CD4-positive, alpha-beta T cell (primary cell): Measurements from ENCODE around the gene KIF5B. TPM values are rescaled to one million over a fixed set of nuclear protein-coding genes. Genes with fewer than 3 reads are reported as not detected.
"Not testable (repeated sequence)": the region's sequence is repeated elsewhere in the genome, so short reads cannot be mapped to it uniquely, and the experiment has no call there.

Source experiments
- ATAC-seq: fragments of 200-7000 bp; cut with Tn5 transposase; one replicate; pipeline ENCODE4 v1.10.0; 2022; ENCODE audit warnings: mild to moderate bottlenecking; ENCODE audit not compliant: poor library complexity
- CTCF ChIA-PET: fragments of 350-600 bp; sonication (Branson Sonifier 250); formaldehyde crosslinking; loops from one replicate; lab custom pipeline; 2021; ENCODE audit warnings: antibody characterized with exemption, inconsistent platforms; lab: Charles Lee
- POLR2A ChIA-PET: fragments of 350-600 bp; sonication (Branson Sonifier 250); formaldehyde crosslinking; loops from one replicate; lab custom pipeline; 2021; ENCODE audit warnings: antibody characterized with exemption, inconsistent platforms; lab: Charles Lee
- DNase-seq, 14 experiments: peaks; one replicate each; pipeline ENCODE4 v3.0.0-alpha.2; 2013 to 2020; ENCODE audit warnings: mixed read lengths in 2 of 14
- H3K27ac ChIP-seq, 2 donors: one replicate each; pipeline versions ENCODE4 v1.5.1 to v1.7.0; 2013; ENCODE audit warnings: low read length in 2 of 2, low read depth in 1 of 2, mild to moderate bottlenecking in 1 of 2
- H3K27me3 ChIP-seq, 2 experiments: 1 replicate in 1 of 2; 2 replicates in 1 of 2; pipeline versions ENCODE4 v1.6.1 to v1.7.0; 2013; ENCODE audit warnings: low read length in 2 of 2, control low read depth in 1 of 2, mild to moderate bottlenecking in 1 of 2, moderate library complexity in 1 of 2; ENCODE audit not compliant: insufficient read depth in 2 of 2, control insufficient read depth in 1 of 2
- H3K36me3 ChIP-seq: one replicate; pipeline ENCODE4 v1.6.1; 2013; ENCODE audit warnings: low read length, control low read depth; ENCODE audit not compliant: insufficient read depth
- H3K4me1 ChIP-seq: one replicate; pipeline ENCODE4 v1.6.1; 2013; ENCODE audit warnings: low read length, control low read depth; ENCODE audit not compliant: insufficient read depth
- H3K4me3 ChIP-seq: one replicate; pipeline ENCODE4 v1.5.1; 2013; ENCODE audit warnings: mild to moderate bottlenecking, low read length, moderate library complexity
- H3K9me3 ChIP-seq, 2 experiments: 1 replicate in 1 of 2; 2 replicates in 1 of 2; pipeline versions ENCODE4 v1.6.1 to v1.7.0; 2013; ENCODE audit warnings: low read length in 2 of 2, mild to moderate bottlenecking in 2 of 2, control low read depth in 1 of 2, moderate library complexity in 1 of 2; ENCODE audit not compliant: control insufficient read depth in 1 of 2, insufficient read depth in 1 of 2
- H3K27ac Mint-ChIP-seq: one replicate; pipeline ENCODE4 v1.8.0; 2020; ENCODE audit warnings: mixed read lengths
- H3K27me3 Mint-ChIP-seq: one replicate; pipeline ENCODE4 v1.8.0; 2021; ENCODE audit warnings: mixed read lengths
- H3K36me3 Mint-ChIP-seq: one replicate; pipeline ENCODE4 v1.8.0; 2021; ENCODE audit warnings: low read depth, mixed read lengths
- H3K4me1 Mint-ChIP-seq: one replicate; pipeline ENCODE4 v1.8.0; 2021; ENCODE audit warnings: low read depth, mixed read lengths
- H3K4me3 Mint-ChIP-seq: one replicate; pipeline ENCODE4 v1.8.0; 2020; ENCODE audit warnings: mild to moderate bottlenecking, mixed read lengths
- H3K9me3 Mint-ChIP-seq: one replicate; pipeline ENCODE4 v1.8.0; 2020; ENCODE audit warnings: mixed read lengths
- intact Hi-C, 2 experiments: fragments of 100-400 bp; cut with DNase I in 1 of 2; cut with micrococcal nuclease in 1 of 2; formaldehyde crosslinking; loops; one replicate each; pipeline versions ENCODE4 v1.15.1 to v1.9.0; 2023 to 2025; cut with DNase I, micrococcal nuclease
- total RNA-seq, 174 experiments: library from RNA in 2 of 174; stranded (reverse) in 2 of 174; gene quantifications; one replicate each; pipeline ENCODE4 v1.2.3 and lab custom pipeline; 2021 to 2026
- TF ChIP-seq, protein P1 (sequence below): fragments of 200-600 bp; IDR thresholded peaks from one replicate; pipeline ENCODE4 v1.8.0; 2022; ENCODE audit warnings: antibody characterized with exemption, mild to moderate bottlenecking

The KIF5B gene
- total RNA-seq, 2 experiments from 2014 or later = 58.3 to 59.0 TPM

DNA sequence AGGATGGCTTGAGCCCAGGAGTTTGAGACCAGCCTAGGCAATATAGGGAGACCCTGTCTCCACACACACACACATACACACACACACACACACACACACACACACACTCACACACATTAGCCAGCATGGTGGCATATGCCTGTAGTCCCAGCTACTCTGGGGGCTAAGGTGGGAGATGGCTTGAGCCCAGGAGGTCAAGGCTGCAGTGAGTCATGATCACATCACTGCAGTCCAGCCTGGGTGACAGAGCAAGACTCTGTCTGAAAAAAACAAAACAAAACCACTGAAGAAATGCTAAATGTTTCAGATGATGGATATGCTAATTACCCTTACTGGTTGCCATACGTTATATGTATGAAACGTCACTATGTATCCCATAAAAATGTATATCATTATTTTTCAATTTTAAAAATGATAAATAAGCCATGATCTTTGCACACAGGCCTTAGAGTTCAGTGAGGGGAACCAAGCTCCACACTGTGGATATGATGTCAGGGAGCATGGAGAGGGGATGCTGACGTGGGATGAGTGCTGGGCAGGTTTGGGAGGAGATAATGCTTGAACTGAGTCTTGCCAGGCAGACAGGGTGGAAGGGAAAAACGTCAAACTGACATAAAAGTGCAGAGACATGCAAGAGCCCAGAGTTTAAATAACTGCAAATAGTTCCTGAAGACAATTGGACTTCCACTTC, 81.6 kb downstream of the KIF5B start:
- ChIA-PET CTCF (no interaction called here), POLR2A (no interaction called here)
- no peaks in the 10 kb centered on the region for H3K36me3 ChIP-seq
- H3K9me3 Mint-ChIP-seq = no peaks in the 10 kb centered on the region
- no peak overlapping the region for H3K27ac ChIP-seq
- intact Hi-C loops = no loop called here
- H3K9me3 ChIP-seq = no peaks in the 10 kb centered on the region
- no peak for ATAC-seq
- TF ChIP-seq, protein P1, sequence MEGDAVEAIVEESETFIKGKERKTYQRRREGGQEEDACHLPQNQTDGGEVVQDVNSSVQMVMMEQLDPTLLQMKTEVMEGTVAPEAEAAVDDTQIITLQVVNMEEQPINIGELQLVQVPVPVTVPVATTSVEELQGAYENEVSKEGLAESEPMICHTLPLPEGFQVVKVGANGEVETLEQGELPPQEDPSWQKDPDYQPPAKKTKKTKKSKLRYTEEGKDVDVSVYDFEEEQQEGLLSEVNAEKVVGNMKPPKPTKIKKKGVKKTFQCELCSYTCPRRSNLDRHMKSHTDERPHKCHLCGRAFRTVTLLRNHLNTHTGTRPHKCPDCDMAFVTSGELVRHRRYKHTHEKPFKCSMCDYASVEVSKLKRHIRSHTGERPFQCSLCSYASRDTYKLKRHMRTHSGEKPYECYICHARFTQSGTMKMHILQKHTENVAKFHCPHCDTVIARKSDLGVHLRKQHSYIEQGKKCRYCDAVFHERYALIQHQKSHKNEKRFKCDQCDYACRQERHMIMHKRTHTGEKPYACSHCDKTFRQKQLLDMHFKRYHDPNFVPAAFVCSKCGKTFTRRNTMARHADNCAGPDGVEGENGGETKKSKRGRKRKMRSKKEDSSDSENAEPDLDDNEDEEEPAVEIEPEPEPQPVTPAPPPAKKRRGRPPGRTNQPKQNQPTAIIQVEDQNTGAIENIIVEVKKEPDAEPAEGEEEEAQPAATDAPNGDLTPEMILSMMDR = no peak
- H3K27me3 Mint-ChIP-seq = no peaks in the 10 kb centered on the region
- no peak overlapping the region for H3K27ac Mint-ChIP-seq
- H3K4me3 ChIP-seq = no peak overlapping the region
- H3K4me1 ChIP-seq = peaks cover 11% of the 10 kb centered on the region
- peaks cover 36% of the 10 kb centered on the region for H3K4me1 Mint-ChIP-seq
- H3K36me3 Mint-ChIP-seq = no peaks in the 10 kb centered on the region
- no peaks in the 10 kb centered on the region for H3K27me3 ChIP-seq
- H3K4me3 Mint-ChIP-seq = no peak overlapping the region
- DNase-seq = no peak

- Histone ChIP-seq H3K36me3 (no peaks in the 10 kb centered on the region), H3K27ac (no peak overlapping the region), H3K4me3 (no peak overlapping the region), H3K9me3 (no peaks in the 10 kb centered on the region), H3K4me1 (peaks cover 9% of the 10 kb centered on the region), H3K27me3 (no peaks in the 10 kb centered on the region)
- Mint-ChIP-seq H3K36me3 (no peaks in the 10 kb centered on the region), H3K27me3 (no peaks in the 10 kb centered on the region), H3K4me1 (peaks cover 30% of the 10 kb centered on the region), H3K4me3 (no peak overlapping the region), H3K27ac (no peak overlapping the region), H3K9me3 (no peaks in the 10 kb centered on the region)
- CTCF ChIA-PET = no interaction called here
- TF ChIP-seq, protein P1 = no peak
- POLR2A ChIA-PET = no interaction called here
- DNase-seq = no peak
- no peak for ATAC-seq
- intact Hi-C loops = no loop called here
Measured at GRCh38 chr10:31972519-31973041, 83.6 kb downstream of the KIF5B start.

DNA sequence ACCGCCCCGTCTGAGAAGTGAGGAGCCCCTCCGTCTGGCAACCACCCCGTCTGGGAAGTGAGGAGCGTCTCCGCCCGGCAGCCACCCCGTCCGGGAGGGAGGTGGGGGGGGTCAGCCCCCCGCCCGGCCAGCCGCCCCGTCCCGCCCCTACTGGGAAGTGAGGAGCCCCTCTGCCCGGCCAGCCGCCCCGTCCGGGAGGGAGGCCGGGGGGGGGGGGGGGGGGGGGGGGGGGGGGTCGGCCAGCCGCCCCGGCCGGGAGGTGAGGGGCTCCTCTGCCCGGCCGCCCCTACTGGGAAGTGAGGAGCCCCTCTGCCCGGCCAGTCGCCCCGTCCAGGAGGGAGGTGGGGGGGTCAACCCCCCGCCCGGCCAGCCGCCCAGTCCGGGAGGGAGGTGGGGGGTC, 86.4 kb downstream of the KIF5B start:
- DNase-seq, intact Hi-C loops, H3K9me3 Mint-ChIP-seq, POLR2A ChIA-PET, H3K27me3 Mint-ChIP-seq, H3K9me3 ChIP-seq, H3K4me3 Mint-ChIP-seq, H3K36me3 ChIP-seq, ATAC-seq, H3K27me3 ChIP-seq, H3K4me3 ChIP-seq, H3K4me1 Mint-ChIP-seq, H3K4me1 ChIP-seq, CTCF ChIA-PET, H3K27ac Mint-ChIP-seq, H3K27ac ChIP-seq, H3K36me3 Mint-ChIP-seq: not testable (repeated sequence)

DNA sequence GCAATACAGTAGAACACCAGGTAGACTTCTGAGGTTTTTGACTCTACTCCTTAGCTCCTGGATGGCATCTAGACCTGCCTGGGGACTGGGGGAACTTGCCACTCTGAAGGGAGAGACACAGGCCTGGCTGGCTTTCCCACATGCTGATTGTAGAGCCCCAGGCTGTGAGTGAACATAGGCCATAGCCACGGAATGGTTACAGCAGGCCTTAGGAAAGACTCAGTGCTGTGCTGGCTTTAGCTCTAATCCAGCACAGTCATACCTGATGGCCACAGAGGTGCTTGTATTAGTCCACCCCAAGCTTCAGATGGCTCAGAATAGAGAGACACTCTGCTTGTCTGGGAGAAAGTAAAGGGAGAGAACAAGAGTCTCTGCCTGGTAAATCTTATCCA, 92.6 kb downstream of the KIF5B start:
- H3K9me3 Mint-ChIP-seq = no peaks in the 10 kb centered on the region
- ChIA-PET CTCF (no interaction called here), POLR2A (no interaction called here)
- Histone ChIP-seq H3K36me3 (no peaks in the 10 kb centered on the region), H3K4me1 (peaks cover 4% of the 10 kb centered on the region), H3K4me3 (no peak overlapping the region), H3K27me3 (no peaks in the 10 kb centered on the region), H3K27ac (no peak overlapping the region), H3K9me3 (no peaks in the 10 kb centered on the region)
- H3K4me1 Mint-ChIP-seq = peaks cover 23% of the 10 kb centered on the region
- intact Hi-C loops = no loop called here
- H3K36me3 Mint-ChIP-seq = no peaks in the 10 kb centered on the region
- no peak overlapping the region for H3K27ac Mint-ChIP-seq
- no peak for DNase-seq
- H3K4me3 Mint-ChIP-seq = no peak overlapping the region
- H3K27me3 Mint-ChIP-seq = no peaks in the 10 kb centered on the region
- ATAC-seq = no peak
- TF ChIP-seq, protein P1 = no peak
